GM19467 (cell line): ENCODE measurements around the gene BRCA2.

Experiments
- ATAC-seq: cut with Tn5 transposase; IDR thresholded peaks from one replicate; pipeline ENCODE4 v1.9.1; 2021; ENCODE audit warnings: mild to moderate bottlenecking, moderate library complexity; ENCODE audit not compliant: unreplicated experiment

The BRCA2 gene

GRCh38 chr13:32428581-32429432 lies 113.5 kb downstream of the BRCA2 start:
- ATAC-seq = no peak

- no peak for ATAC-seq
Measured at GRCh38 chr13:32429433-32429909, 114.2 kb downstream of the BRCA2 start.

GRCh38 chr13:32430018-32430747 lies 114.9 kb downstream of the BRCA2 start:
- no peak for ATAC-seq

DNA sequence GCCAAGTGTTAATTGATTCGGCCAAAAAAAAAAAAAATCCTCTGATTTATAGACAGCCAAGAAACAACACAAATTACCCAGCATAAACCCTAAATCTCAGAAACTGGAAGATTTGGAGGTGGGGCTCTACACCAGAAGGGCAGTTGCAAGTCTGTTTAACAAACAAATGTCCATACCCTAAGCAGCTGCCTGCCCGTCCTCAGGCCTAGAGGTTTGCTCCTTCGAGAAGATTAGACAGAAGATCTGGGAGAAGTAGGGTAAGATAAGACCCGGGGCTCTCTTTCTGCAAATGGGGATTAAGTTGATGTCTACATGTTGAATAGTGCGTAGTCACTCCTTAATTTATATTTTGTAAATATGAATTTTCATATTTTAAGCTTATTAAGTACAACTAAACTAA lies 116.1 kb downstream of the BRCA2 start:
- ATAC-seq = no peak

- no peak for ATAC-seq
Measured at GRCh38 chr13:32432856-32433255, 117.5 kb downstream of the BRCA2 start.

DNA sequence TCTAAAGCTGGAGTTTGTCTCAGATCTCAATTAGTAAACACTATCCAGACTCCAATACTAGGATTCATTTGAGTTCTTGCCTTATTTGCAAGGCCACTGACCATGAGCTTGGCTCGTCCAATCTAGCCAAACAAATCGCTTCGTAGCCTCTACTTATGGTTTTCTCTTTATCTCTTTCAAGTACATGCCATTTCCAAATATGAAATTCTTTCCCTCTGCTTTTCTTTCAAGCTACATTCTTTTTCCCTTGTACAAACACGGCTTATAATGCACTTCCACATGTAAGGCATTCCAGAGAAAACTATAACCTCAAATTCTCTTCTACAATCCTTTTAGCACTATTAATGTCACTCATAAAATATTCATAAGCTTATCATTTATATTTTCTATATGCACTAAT lies 123.6 kb downstream of the BRCA2 start:
- no peak for ATAC-seq

DNA sequence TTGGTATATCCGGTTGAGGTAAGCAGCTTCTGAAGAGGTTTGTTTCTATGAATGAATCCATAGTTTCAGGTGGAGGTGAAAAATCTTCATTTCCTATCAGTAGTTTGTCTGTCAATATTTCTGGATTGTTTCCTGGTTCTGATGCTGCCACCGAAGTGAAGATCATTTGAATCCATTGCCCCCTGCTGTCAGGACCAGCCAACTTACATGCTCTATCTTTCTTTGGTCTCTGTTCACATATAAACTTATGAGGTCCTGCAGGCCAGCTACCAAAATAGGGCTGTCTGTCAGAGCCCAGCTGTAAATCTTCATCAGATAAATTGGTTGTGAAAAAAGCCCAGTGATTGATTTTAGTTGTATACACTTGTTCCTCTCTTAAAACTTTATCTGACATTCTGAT lies 127.8 kb downstream of the BRCA2 start:
- ATAC-seq = peak; percentile 68

DNA sequence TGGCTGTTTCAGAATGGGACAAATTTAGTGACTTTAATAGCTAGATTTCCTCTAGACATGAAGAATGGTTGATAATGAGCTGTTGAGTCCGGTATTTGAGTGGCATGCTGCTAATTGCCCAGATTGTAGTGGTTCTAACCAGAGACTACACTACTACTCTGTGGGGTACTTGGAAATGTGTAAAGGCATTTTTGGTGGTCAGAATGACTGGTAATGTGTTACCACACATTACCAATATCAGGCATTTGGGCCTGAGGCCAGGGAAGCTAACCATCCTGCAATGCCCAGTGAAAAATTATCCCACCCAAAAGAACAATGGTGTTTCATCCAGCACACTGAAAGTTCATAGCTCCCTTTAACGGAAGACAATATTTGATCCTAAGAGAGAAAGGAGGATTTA lies 130.2 kb downstream of the BRCA2 start:
- ATAC-seq = no peak

DNA sequence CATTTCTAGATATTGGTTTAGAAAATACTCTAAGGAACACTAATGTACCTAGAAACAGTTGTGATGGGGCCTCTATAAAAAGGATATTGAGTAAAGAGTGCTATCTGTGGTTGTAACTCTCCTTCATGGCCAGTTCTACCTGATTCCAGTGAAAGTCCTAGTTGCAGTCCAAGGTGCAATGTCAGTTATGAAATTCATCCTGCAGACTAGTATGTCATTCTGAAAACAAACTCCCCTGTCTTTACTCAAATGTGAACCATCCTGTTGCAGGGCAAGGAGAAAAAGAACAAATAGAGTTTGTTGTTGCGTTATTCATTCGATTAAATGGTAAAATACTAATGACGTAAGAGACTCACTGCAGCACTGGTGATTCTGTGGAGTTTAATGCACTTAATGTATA lies 130.9 kb downstream of the BRCA2 start:
- ATAC-seq = no peak

DNA sequence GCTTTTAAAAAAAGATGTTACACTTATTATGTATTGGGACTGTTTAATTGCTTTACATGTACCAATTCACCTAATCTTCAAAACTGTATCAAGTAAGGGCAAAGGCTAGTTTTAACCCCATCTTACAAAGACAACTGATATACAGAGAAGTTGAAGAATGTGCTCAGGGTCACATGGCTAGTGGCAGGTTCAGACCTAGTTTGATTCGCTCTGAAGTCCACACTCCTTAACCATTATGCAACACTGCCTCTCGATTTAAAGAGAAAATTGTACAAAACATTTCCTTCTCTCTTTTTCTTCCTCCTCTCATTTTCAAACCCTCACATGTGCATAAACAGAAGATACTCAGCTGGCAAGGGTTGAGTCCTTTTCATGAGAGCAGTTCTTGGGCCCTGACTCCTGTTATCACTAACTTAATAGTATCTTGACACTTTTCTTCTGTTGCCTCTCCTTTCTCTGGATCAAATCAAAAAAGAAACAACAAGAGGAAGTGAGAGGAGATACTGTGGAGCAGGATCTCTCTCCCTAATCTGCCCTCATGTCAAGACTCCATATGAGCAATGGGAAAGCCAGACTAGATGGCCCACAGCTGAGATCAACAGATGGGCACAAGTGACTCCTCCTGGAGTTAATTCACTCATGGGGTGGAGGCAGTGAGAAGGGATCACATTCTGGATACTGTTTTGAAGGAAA lies 131.6 kb downstream of the BRCA2 start:
- ATAC-seq = no peak

DNA sequence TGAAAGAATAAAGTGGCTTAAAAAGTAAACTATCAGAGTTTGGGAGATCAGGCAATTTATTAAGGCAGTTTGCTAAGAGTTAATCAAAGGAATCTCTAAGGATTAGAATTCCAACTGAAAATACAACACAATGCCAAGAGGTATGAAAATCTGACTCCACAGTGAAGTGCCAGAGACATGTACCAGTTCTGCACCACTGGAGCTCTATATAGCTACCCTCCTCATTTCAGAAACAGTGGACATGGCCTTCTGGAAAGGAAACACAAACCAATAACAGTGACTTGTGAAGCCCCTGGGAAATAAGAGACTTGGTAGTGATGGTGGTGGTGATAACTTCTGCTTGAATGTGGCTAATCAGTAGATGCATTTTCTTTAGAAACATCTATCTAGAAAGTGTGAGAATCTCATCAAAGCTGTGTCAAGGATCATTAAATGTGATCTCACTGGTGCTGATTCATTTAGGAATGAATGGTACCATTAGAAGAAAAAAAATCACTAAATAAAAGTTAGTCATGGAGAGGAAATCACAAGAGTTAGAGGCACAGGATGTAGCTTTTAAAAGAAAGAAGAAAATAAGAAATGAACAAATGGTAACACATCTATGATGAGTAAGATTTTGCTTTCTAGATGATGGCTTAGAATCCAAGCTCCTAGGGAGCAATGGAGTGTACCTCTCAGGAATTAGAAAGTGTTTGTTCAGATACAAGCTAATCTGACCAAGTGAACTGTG lies 132.8 kb downstream of the BRCA2 start:
- no peak for ATAC-seq

DNA sequence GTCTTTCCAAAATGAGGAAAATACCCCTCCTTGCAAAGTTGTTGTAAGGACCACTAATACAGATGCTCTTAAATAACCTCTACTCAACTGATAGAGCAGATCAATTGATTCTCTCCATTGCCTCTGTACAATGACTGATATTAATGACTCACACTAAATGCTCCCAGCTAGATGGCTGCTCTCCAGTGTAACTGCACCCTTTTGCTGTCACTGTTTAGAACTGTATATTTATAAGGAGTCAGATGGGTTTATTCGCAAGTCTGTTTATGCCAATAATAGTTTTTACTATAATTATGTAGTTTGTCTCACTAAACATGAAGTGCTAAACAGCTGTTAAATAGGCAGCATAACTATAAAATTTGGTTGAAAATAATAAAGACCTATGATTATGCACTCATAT lies 133.7 kb downstream of the BRCA2 start:
- no peak for ATAC-seq
